Skeletal muscle cell (primary cell): ENCODE measurements around the gene ATP5F1E.
"Not testable (repeated sequence)": the region's sequence is repeated elsewhere in the genome, so short reads cannot be mapped to it uniquely, and the experiment has no call there.

ENCODE experiments used
- DNase-seq: peaks from one replicate; pipeline ENCODE4 v3.0.0-alpha.2; 2010; ENCODE audit warnings: low read depth
- H3K4me3 ChIP-seq: 2 replicates; pipeline ENCODE4 v1.5.1; 2011; ENCODE audit warnings: low read depth, mild to moderate bottlenecking, control low read depth, low read length, moderate library complexity

Gene ATP5F1E

DNA sequence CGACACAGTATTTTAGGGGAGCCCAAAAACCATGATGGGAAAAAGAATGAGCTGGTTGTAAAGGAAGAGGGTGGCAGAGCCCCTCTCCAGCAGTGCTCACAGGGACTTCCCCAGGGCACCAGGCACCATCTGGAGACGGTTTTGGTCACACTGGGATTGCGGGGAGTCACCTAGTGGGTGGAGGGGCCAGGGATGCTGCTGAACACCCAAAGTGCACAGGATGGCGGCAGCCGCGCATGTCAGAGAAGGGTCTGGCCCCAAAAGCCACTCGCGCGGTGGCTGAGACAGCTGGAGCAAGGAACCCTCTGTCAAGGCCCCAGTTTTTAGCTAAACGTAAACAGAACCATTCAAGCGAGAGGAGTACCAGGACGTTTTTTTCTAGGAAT, 35.9 kb downstream of the ATP5F1E start:
- H3K4me3 ChIP-seq, result no peak overlapping the region
- no peak for DNase-seq

DNA sequence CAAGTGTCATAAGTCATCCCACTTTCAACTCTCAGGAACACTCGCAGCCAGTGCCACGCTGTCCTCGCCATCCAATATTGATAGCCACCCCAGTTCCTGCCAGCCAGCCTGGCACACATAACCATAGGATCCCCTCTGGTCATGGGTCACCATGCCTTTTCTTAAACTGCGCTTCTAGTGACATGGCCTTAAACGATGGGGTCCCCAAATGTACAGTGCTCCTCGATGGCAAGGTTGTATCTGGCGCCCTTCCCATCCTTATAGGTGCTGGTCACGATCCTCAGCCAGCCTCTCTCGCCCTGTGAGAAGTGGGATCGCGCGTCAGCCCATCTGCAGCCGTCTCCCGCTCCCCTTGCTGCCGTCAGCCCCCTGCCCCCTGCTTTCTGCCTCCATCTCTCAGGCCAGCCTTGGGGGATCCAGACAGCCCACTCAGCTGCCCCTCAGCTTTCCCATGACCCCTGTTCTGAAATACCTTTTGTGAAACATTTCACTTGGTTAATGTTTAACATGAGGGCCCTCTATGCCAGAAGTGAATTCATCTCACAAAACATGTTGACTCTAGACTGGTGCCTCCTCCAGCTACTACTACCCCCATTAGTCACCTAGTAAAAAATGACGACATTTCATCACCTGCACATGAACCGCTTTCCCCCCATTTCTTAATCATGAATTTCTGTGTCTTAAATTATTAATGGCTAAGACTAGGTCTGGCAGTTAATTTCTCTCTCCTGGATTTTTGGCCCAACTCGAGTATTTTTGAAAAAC, 36.5 kb downstream of the ATP5F1E start:
- no peak overlapping the region for H3K4me3 ChIP-seq
- DNase-seq, result no peak

GRCh38 chr20:58994390-58995159, 37.6 kb downstream of the ATP5F1E start:
- no peak for DNase-seq
- no peak overlapping the region for H3K4me3 ChIP-seq

- H3K4me3 ChIP-seq, result no peak overlapping the region
- DNase-seq, result no peak
Measured at GRCh38 chr20:58993332-58994248, 38.5 kb downstream of the ATP5F1E start.

DNA sequence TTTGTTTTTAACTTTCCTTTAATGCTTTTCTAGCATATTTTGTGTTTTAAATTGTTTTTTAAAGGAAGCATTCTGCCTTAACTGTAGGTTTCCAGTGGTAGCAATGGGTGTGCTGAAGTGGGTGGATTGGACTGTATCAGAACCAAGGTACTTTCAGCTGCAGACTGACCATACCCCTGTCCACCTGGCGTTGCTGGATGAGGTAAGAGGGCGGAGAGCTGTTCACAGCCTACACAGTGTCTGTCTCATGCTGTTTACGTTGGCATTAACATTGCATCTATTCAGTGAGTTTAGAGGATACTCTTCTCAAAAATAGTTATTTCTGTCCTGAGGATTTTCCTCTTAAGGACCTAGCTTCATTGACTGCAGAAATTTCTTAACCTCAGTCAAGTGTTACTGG, 39.2 kb downstream of the ATP5F1E start:
- no peak overlapping the region for H3K4me3 ChIP-seq
- DNase-seq, result no peak

DNA sequence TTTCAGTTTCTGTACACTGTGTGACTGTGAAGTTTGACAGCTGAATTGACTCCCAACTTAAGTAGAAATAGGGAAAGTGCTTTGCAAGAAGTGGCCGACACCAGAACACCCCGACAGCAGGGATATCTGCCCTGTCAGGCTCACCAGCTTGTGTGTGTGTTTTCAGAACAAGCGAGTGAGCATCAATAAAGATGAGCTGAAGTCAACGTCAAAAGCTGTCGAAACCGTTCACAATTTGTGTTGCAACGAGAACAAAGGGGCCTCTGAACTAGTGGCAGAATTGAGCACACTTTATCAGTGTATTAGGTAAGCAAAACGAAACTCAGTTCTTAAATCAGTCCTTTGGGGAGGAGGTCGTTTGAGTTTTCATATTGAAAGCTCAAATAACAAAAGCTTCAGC, 40.4 kb downstream of the ATP5F1E start:
- no peak for DNase-seq
- H3K4me3 ChIP-seq, result no peak overlapping the region

- no peak overlapping the region for H3K4me3 ChIP-seq
- DNase-seq, result no peak
Measured at GRCh38 chr20:58990651-58991445, 41.3 kb downstream of the ATP5F1E start.

GRCh38 chr20:58989196-58989595, 42.9 kb downstream of the ATP5F1E start:
- no peak overlapping the region for H3K4me3 ChIP-seq
- DNase-seq, result no peak

DNA sequence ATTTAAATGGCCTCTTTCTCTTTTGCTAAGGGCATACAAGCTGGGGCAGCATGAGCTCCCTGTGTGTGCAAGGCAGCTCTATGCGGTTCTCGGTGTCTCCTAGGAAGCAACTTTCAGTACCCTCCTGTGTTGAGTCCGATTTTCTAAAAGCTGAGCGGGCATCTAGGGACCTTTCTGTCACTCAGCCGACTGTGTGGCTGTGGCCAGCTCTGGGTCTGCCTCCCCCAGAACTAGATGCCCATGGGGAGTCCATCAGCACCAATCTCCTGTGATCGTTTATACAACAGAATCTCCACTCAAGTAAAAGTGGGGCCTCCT, 43.6 kb downstream of the ATP5F1E start:
- H3K4me3 ChIP-seq, result no peak overlapping the region
- DNase-seq, result no peak

DNA sequence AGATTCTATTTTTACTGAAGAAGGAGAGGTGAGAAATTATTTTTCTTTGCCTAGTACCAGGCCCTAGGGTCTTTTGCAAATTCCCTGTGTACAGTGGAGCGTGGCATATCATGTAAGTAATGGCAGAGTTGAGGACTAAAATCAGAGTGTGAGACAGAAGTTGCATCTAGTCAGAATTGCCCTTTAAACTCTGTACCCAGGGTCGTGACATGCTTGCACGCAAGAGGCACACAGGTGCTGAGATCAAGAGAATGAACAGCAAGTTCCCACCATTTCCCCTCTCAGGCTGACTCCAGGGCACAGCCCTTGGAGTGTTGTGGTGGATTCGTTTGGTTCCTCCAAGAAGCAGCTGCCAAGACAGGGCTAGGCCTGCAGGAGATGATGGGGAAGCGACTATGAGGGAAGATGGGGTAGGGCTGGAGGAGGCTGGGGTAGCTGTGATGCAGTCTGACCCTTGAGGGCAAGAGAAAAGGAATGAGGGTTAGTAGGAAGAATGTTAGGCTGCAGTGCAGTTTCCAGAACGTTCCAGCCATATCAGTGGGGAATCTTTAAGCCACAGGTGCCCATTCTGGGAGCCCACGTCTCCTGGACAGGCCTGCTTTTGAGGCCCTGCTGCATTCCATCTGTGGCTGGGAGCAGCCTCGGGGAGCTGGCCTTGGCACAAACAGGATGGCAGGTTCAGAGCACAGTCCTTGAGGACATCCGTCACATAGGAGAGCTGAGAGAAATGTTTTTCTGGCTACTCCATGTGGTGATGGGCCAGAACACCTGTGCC, 44.2 kb downstream of the ATP5F1E start:
- no peak for DNase-seq

DNA sequence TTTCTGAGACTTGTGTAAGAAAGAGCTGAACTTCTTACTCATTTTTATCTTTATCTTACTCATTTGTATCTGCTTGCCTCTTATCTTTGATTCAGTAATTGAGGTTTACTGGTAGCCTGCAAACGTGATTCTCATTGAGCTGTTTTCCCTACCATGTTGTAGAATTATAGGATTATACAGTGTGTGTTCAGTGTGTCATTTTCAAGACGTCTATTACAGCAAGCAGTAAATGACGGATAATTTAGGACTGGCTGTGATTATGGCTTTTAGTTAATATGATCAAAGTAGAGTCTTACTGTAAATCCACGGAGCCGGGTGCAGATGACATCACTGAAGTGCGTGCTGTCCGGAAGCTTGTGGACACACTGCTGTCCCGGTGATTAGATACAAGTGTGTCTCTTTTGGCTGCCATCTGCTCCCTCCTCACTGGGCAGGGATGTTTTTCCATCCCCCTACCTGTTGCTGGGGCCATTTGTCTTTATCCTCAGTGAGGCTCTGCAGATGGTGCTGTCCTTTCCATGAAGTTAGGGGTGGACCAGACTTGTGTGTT, 45.1 kb downstream of the ATP5F1E start:
- no peak overlapping the region for H3K4me3 ChIP-seq
- DNase-seq, result no peak

More for the DNA sequence above, 44.2 kb downstream of the ATP5F1E start:
- no peak overlapping the region for H3K4me3 ChIP-seq

DNA sequence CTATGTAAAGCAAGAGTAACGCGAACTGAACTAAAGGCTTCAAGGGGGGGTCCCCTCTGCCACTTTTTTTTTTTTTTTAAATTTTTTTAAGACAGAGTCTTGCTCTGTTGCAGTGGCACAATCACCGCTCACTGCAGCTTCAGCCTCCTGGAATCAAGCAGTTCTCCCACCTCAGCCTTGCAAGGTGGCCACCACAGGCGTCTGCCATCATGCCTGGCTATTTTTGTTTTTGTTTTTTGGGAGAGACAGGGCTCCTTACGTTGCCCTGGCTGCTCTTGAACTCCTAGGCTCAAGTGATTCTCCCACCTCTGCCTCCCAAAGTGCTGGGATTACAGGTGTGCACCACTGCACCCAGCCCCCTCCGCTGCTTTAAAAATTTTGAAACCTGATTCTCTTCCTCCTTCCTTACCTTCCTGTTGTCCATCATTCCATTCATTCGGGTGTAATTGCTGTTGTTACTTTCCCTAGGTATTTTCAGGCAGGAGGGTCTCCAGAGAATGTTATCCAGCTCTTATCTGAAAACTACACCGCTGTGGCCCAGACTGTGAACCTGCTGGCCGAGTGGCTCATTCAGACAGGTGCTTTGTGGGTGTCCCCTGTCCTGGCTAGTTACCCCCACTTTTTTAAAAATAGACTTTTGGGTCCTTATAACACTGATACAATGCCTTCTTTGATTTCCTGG, 45.7 kb downstream of the ATP5F1E start:
- H3K4me3 ChIP-seq, result no peak overlapping the region
- DNase-seq, result no peak

GRCh38 chr20:58985656-58986055, 46.5 kb downstream of the ATP5F1E start:
- DNase-seq, result no peak
- no peak overlapping the region for H3K4me3 ChIP-seq

GRCh38 chr20:58984691-58985090, 47.4 kb downstream of the ATP5F1E start:
- DNase-seq, result no peak
- H3K4me3 ChIP-seq, result no peak overlapping the region

DNA sequence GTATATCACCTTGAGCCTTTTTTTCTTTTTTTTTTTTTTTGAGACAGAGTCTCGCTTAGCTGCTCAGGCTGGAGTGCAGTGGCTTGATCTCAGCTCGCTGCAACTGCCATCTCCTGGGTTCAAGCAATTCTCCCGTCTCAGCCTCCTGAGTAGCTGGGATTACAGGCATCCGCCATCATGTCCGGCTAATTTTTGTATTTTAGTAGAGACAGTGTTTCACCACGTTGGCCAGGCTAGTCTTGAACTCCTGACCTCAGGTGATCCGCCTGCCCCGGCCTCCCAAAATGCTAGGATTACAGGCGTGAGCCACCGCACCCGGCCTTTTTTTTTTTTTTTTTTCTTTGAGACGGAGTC, 49.0 kb downstream of the ATP5F1E start:
- H3K4me3 ChIP-seq, DNase-seq: not testable (repeated sequence)

DNA sequence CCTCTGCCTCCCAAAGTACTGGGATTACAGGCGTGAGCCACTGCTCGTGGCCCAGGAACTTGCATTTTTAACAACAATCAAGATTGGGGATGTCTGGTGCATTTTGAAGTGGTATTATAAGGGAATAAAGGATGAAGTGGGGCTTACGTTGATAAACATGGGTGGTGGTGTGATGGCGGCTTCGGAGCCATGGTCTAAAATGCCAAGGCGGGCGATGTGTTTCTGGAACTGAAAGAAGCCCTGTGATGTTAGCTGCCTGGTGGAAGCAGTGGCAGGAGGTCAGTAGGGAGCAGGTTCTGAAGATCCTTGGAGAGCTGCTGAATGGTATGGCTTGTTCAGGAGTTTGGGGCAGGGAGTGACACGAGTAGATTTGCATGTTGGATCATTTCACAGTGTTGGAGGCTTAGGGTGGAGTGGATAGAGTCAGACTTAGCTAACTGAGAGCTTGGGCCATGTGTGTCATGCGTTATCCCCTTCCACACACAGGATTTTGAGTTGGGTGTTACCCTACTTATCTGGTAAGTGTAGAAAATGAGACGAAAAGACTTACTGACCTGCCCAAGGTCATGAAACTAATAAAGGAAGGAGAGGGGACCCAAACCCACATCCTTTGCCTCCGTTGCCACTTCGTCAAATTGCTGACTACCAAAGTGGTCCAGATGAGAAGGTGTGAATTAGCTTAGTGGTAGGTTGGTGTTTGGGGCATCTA, 49.6 kb downstream of the ATP5F1E start:
- H3K4me3 ChIP-seq, result peak overlapping the region; percentile 78
- no peak for DNase-seq

- DNase-seq, result no peak
- H3K4me3 ChIP-seq, result peak overlapping the region; percentile 78
Measured at GRCh38 chr20:58981628-58982364, 50.3 kb downstream of the ATP5F1E start.
